Activated naive CD4-positive, alpha-beta T cell treated with anti-CD3 and anti-CD28 coated beads, Interleukin-2, amount 50 U/mL, for 16 hours (primary cell): ENCODE data around the gene TPMT.

Experiments
- DNase-seq: peaks from one replicate; pipeline ENCODE4 v3.0.0-alpha.2; 2020

TPMT gene

GRCh38 chr6:18107061-18107460 is 47.8 kb downstream of the TPMT start:
- DNase-seq, result no peak

GRCh38 chr6:18102783-18103509 is 51.9 kb downstream of the TPMT start:
- no peak for DNase-seq

- DNase-seq, result no peak
These were observed 53.0 kb downstream of the TPMT start for GRCh38 chr6:18101873-18102272.

- DNase-seq, result no peak
These were observed 53.6 kb downstream of the TPMT start for GRCh38 chr6:18101271-18101670.

- DNase-seq, result no peak
These were observed 54.6 kb downstream of the TPMT start for GRCh38 chr6:18100296-18100695.

- DNase-seq, result no peak
These were observed 55.4 kb downstream of the TPMT start for GRCh38 chr6:18099511-18099910.

GRCh38 chr6:18096423-18096822 is 58.5 kb downstream of the TPMT start:
- no peak for DNase-seq

- DNase-seq, result no peak
These were observed 63.5 kb downstream of the TPMT start for GRCh38 chr6:18091382-18091781.

GRCh38 chr6:18090349-18090786 is 64.5 kb downstream of the TPMT start:
- no peak for DNase-seq

- DNase-seq, result no peak
These were observed 66.2 kb downstream of the TPMT start for GRCh38 chr6:18088419-18089296.

GRCh38 chr6:18087396-18088165 is 67.3 kb downstream of the TPMT start:
- DNase-seq, result no peak

GRCh38 chr6:18081025-18081668 is 73.7 kb downstream of the TPMT start:
- DNase-seq, result no peak

GRCh38 chr6:18080544-18080943 is 74.3 kb downstream of the TPMT start:
- DNase-seq, result no peak

GRCh38 chr6:18078866-18079265 is 76.0 kb downstream of the TPMT start:
- DNase-seq, result no peak
